Epithelial cell of prostate (primary cell): Measurements from ENCODE around the gene CPLANE2.
A peak's percentile ranks its signal among the peaks of the same experiment; 100 is the strongest.

ENCODE experiments used
- DNase-seq: peaks from one replicate; pipeline ENCODE4 v3.0.0-alpha.2; 2011; ENCODE audit warnings: low read depth, low spot score
- H3K27ac ChIP-seq: fragments of 450-650 bp; 2 replicates; pipeline ENCODE4 v1.5.1; 2017; ENCODE audit warnings: mild to moderate bottlenecking

Gene CPLANE2

DNA sequence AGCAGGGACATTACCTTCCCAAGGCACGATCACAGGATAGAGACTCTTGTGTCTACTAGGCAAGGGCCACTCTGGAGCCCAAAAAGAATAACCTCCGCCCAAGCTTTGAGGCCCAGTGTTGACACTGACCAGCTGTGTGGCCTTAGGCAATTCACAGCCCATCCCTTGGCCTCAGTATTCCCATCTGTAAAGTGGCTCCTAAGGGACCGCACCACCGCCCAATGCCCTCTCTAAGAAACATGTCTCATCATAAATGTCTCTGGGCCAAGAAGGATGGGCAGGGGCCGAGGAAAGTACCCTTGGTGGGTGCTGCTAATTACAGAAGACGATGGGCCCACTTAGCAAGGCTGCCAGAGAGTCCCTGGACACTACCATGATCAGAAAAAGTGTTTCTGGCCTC is 25.2 kb downstream of the CPLANE2 start:
- DNase-seq = no peak
- H3K27ac ChIP-seq = no peak overlapping the region

DNA sequence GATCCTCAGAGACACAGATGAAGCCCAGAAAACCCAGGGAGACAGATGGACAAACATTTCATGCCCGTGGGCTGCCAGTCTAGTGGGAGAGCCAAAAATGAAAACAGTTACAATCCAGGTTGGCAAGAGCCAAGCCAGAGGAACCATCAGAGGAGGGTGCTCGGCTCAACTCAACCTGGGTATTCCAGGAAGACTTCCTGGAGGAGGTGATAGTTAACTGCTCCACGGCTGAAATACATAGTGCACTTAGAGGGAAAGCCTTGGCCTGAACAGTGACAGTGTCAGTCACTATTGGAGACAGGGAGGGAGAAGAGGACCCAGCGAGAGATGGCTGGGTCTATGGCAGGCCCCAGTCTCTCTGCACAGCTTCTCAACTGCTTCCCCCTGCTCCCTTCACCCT is 26.4 kb downstream of the CPLANE2 start:
- DNase-seq = no peak
- H3K27ac ChIP-seq = no peak overlapping the region

DNA sequence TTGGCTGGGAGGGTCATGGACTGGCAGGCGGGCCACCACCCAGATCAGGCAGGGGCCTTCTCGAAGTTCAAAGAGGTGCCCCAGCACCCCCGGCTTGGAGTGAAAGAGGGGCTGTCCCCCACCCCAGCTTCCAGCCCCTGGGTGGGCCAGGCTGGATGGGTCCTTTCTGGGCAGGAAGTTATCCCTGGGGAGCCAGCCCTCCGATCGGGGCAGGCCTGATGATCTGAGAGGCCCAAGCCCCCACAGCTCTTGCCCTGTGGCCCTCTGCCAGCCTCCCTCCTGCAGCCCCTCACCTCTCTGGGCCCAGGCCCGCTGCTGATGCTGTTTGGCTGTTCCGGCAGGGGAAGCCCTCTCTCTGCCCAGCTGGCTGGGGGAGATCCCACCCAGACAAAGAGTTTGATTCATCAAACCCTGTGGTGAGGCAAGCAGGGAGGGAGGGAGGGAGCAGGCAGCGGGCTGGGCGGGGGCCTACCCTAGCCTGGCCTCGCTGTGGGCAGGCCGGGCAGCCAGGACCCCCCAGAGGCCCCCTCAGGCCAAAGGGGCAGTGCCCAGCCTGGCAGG is 27.1 kb downstream of the CPLANE2 start:
- DNase-seq = no peak
- no peak overlapping the region for H3K27ac ChIP-seq

DNA sequence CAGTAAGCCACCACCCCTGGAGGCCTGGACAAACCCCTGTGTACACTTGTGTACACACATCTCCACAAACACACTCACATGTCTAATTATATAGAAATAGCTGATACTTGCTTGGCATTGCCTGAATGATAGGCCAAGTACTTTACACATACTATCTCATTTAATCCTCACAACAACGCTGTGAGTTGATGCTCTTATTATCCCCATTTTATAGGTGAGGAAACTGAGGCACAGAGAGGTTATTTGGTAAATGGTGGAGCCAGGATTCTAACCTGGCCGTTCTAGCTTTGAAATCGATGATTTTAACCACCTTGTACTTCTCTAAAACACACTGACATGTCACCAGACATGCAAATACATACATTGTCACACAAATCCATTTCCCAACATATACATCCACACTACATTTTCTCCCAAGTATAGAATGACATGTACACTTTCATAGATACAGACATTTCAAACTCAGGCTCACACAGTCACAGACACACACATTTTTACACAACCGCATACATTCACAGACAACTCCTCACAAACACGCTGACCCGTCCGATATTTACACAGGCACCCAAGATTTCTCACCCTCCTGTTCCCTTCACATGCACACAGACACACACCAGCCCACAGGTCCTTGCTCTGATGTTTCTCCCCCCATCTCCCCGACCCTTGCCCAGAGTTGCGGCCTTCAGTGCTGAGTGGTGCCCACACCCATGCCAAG is 27.7 kb downstream of the CPLANE2 start:
- H3K27ac ChIP-seq = no peak overlapping the region
- no peak for DNase-seq

DNA sequence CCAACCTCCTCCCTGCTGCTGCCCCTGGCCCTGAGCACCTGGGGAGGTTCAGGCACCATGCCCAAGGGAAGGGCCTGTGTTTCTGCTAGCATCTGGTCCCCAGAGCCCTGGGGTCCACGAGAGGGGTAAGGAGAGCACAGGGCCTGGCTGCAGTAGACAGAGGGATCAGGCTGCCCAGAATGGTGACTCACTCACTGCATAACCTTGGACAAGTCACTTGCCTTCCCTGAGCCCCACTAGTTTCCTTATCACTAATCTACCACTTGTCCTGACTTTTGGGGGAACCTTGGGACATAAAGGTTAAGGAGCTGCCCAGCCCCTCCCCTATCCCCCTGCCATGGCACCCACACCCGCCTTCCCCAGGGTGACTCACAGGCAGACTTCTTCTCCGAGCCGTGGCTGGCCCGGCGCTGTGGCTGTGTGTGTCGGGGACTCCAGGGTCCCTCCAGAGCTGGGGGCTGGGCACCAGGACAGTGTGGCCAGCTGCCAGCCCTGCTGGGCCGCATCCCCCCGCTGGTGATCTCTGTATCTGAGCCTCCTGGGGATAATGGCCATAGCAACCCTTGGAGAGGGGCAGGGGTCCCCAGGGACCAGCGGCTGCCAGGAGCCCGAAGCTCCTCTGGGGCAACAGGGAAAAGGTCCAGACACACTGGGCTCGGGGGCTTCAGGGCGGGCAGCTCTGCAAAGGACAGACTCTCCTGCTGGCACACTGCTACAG is 28.6 kb downstream of the CPLANE2 start:
- no peak overlapping the region for H3K27ac ChIP-seq
- DNase-seq = no peak

DNA sequence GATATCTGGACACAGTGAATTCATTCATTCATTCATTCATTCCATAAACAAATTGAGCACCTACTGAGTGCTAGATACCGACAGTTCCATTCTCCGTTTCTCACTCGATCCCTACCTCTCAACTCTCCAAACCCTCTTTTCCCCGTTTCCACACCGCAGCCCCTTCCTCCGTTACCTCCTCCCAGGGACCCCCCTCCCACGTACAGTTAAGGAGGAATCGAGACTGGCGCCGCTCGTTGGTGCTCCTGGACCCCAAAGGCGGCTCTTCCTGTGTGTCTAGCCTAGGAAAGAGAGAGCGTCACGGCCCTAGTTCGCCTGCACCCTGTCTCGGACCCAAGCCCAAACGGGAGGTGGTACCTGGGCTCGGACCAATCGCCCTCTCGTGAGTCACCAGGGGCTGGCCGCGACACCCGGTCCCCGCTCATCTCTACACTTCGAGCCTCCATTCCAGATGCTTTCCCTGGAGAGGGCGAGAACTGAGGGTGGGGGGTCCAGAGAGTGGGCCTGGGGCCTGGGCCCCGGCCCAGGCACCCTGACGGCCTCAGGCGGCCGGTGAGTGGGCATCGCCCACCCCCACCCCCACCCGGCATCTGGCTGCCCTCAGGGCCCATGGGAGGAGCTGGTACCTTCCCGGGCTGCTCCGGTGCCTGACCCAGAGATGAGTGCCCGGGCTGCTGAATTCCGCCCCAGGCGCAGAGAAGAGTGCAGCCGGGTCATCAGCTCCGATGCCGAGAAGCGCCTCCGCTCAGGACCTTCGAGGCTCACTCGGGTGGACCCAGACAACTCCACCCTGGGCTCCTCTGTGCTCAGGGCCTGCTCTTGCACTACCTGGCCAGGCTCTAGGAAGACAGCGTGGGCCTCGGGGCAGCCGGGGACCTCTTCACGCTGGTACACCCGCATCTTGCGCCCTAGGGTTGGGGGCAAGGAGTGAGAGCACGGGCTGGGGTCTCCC is 29.4 kb downstream of the CPLANE2 start:
- peak overlapping the region; percentile 69 for H3K27ac ChIP-seq
- no peak for DNase-seq

DNA sequence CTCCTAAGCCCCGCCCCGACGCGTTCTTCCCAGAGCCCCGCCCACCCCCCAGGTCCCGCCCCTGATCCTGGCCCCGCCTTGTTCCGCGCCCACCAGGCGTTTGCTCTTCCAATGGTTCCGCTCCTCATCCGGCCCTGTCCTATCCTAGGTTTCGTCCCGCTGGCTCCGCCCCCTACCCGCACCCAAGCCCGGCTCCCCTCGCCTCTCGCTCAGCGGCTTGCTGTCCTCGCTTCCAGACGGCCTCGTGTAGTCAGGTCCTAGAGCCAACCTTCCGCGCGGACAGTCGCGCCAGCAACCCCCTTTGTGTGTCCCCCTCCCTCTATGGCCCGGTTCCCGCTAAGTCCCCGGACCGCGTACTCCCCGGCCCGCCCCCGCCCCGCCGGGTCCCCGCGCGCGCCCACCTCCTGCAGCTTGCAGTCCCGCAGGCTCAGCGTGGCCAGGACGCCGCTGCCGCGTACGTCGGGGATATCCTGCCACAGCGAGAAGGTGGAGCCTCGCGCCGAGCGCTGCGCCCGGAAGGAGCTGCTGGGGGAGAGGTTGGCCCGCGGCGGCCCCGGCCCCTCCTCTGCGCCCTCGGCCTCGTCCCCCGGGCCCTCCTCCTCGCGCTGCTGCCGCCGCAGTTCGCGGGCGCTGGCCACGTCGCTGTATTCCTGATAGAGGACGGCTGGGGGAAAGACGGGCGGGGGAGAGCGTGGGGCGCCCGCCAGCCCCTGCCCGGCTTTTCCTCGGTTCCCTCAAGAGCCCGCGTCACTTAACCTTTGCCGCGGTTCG is 30.3 kb downstream of the CPLANE2 start:
- H3K27ac ChIP-seq = peak overlapping the region; percentile 69
- peak; percentile 75 for DNase-seq

DNA sequence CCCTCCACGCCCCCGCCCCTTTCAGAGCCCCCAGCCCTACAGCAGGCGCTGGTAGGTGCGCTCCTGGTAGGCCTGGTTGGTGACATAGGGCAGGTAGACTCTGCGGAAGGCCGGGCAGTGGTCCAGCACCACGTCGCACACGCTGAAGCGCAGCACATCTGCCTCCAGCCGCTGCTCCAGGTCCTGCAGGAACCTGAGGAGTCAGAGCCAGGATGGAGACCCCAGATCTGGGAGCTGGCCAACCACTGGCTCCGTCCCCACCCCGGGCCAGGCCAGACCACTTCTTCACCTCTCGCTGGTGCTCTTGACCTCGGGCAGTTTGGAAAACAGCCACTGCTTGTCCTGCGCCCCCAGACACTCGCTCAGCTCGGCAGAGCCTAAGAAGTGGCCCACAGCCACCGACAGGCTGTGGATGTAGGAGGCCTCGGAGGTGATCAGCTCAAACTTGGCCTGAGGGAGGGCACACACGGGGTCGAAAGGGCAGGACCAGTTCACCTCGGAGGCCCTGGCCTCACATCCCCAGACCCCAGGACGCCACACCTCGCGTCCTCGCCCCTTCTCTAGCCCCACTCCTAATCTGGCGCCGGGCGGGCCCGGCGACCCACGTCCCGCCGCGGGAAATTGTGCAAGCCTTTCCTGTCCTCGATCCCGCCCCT is 31.0 kb downstream of the CPLANE2 start:
- peak overlapping the region; percentile 69 for H3K27ac ChIP-seq

DNA sequence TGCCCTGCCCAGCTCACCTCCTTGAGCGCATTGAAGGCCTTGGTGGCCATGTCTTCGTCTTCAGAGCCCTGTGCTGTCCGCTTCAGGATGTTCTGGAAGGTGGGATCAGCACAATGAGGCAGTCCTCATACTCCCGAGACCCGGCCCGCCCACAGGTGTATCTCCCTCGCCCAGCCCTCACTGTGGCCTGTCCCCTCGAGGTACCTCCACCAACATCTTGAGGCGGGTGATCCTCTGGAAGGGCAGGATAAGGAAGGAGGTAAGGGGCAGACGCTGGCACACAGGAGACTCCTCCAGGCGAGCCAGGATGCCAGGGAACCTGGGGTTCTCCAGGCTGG is 31.7 kb downstream of the CPLANE2 start:
- no peak overlapping the region for H3K27ac ChIP-seq
- no peak for DNase-seq

More for the DNA sequence above, 31.0 kb downstream of the CPLANE2 start:
- no peak for DNase-seq

DNA sequence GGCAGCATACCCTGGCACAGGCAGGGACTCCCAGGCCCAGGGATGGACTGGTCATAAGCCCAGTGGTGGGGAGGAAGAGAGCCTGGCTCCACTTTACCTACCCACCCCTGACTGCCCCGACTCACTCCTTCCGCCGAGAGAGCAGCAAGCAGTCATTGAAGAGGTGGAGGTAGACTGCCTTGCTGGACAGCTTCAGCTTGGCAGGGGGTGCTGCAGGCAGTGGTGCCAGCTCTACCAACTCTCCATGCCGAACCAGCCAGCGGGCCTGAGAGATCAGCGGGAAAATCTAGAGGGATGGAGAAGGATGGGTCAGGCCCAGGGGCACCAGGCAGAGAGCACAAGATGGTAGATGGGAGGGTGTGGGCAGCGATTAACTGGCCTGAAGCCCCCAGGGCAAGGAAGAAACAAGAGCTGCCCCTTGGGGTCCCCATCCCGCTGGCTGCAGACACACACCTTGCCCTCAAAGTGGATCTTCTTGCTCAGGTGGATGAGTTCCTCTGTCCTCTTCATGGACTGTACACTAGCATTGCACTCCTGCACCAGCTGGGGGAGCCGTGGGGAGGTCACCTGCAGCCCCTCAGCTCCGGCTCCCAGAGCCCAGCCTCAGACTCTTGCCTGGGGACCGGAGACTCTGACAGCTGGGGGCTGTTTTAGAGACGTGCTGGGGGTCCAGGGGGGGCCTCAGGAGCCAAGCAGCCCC is 32.2 kb downstream of the CPLANE2 start:
- no peak overlapping the region for H3K27ac ChIP-seq
- no peak for DNase-seq

DNA sequence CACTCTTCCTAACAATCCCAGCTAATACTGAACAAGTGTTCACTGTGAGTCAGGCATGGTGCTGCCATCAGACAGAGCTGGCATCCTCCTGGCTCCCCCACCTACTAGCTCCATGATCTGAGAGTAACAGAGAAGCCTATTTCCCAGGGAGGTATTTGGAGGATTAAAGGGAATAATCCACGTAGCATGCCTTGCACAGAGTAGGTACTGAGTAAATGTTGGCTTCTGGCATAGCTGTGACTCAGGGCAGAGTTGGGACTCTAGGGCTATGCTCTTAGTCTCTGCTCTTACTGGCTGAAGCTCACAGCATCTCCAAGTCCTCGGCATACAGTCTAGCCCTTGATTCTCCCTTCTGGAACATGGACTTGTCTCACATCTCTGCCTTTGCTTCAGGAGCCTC is 32.8 kb downstream of the CPLANE2 start:
- DNase-seq = no peak
- H3K27ac ChIP-seq = no peak overlapping the region

DNA sequence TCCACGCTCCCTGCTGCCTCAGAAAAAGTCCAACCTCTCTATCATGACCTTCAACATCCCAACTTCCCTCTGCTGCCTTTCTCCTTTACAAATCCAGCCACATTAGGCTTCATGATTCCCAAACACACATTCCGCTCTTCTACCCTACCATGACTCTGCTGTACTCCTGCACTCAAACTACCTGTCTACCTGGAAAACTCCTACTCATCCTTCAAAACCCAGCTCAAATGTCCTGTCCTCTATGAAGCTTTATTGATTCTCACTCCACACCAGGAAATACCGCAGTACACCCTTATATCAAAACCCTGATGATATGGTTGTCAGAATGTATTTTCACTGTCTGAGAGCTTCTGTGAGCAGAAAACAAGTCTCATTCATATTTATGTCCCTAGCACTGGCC is 33.4 kb downstream of the CPLANE2 start:
- no peak for DNase-seq
- H3K27ac ChIP-seq = no peak overlapping the region

DNA sequence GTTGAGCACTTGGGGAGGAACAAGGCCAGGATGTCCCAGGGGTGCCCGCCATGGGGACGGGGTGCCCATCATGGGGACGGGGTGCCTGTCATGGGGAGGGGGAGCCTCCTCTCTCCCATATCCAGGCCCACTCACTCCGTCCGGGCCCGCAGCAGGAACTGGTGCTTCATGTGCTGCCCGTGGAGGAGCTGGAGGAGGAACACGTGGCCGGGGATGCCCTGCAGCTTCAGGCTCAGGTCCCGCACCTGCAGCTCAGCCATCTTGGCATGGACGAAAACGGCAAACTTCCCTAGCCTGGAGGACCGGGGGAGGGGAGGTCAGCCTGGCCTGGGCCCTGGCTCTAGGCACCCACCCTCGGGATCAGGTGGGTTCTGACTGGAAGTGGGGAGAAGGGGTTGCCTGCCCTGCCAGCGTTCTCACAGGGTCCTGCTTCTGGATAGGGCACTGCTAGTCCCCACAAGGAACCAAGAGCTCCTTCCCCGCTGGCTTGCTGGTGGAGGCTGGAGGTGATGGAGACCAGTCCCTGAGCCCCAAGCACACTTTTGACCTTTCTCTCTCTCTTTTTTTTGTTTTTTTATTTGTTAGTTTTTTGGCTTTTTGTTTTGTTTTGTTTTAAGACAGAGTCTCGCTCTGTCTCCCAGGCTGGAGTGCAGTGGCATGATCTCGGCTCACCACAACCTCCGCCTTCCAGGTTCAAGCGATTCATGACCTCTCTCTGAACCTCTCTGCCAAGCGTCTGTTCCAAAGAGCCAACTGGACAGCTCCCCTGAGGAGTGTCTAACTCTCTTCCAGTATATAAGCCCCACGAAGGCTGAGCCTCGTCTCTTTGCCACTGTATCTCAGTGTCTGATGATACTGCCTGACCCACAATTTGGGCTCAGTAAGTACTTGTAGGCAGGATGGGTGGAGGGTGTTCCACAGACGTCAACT is 34.4 kb downstream of the CPLANE2 start:
- no peak for DNase-seq
- H3K27ac ChIP-seq = no peak overlapping the region

DNA sequence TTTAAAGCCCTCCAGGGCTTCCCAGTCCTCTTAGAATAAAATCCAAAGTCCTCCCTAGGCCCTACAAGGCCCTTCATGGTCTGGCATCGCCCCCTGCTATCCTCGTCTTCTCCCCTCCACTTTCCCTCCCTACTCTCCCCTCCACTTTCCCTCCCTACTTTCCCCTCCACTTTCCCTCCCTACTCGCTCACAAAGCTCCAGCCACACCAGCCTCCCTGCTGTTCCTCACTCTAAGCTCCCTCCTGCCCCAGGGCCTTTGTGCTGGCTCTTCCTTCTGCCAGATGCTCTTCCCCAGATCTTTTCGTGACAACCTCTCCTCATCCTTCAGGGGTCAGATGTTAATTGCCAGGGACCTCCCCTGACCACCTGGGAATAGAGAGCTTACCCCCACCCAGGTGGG is 37.3 kb downstream of the CPLANE2 start:
- no peak overlapping the region for H3K27ac ChIP-seq
- DNase-seq = no peak

DNA sequence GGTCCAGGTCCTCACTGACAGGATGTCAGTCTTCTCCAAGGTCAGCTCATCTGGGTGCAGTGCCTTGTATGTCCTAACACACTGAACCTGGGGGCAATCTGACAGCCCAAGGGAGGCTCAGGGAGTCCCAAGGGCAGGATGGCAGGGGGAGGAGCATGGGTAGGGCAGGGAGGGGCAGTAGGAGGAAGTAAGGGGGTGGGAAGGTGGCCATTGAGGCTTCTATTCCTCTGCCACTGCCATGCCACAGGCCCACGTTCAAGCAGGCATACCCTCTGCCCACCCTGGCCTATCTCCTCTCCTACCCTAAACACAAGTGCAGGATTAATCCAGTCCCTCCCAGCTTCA is 37.9 kb downstream of the CPLANE2 start:
- DNase-seq = no peak

DNA sequence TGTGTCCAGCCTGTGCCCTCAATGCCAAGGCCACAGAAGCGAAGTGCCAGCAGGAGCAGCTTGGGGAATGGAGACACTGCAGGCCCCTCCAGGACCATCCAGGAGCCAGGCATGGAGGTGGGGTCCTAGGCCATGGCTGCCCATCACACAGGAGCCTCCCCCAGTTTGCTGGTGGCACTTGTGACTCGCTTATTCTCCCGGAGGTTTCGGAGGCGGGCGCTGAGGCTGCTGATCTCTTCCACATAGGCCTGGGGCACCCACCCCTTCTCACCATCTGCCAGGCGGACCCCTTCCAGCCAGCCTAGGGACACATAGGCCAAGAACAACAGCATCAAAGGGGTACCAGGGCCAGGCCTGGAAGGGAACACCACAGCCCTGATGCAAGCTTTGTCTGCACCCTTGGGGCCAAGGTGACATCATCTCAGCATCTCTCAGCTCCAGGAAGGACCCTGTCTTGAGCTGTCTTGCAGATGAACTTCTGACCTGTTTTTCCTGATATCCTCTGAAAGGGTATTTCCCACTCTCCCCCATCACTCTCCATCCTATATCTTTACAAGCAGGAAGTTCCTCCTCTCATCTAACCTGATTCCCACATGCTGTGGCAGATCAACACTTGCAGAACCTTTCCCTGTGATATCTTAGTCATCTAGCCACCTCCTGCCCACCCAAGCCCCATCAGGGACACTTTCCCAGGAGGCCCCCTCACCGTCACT is 38.4 kb downstream of the CPLANE2 start:
- no peak for DNase-seq
- no peak overlapping the region for H3K27ac ChIP-seq

More for the DNA sequence above, 37.9 kb downstream of the CPLANE2 start:
- no peak overlapping the region for H3K27ac ChIP-seq

DNA sequence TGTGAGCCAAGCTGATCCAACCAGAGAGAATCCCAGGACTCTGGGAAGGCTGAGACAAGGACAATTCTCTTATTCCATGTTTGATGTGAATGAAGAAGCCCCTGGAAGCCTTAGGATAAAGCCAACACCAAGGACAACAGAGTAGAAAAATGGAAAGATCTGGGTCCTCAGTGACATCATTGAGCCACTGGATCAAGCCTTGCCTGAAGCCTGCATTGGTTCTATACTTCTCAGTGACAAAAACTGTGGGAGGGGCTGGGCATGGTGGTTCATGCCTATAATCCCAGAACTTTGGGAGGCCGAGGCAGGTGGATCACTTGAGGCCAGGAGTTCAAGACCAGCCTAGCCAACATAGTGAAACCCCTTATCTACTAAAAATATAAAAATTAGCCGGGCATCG is 40.1 kb downstream of the CPLANE2 start:
- DNase-seq = no peak
- no peak overlapping the region for H3K27ac ChIP-seq
